ENCODE data around the gene C8B. TPM values are rescaled to one million over a fixed set of nuclear protein-coding genes. Genes with fewer than 3 reads are reported as not detected.

C8B gene
- total and polyA plus RNA-seq, 9 of the 15 experiments (the other 6 are each of a cell fraction or from before 2014, with no cell fraction given): not detected

DNA sequence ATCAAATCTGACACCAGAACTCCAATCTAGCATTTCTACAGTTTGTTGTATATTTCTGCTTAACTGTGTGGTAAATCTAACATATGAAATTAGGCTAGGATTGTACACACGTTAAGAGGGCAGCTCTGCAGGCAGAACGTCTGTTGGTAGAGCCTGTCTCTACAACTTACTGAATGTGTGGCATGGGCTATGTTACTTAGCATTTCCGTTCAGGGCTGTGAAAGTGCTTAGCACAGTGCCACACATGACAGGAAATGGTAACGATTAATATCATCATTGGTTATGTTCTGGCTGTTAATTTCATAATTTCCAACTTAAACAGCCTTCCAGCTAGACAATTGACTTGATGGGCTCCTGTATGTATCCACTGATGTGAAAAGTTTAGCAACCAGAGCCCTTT, 9.6 kb upstream of the C8B start:
- intact Hi-C loops (cut with micrococcal nuclease) (no loop called here), in situ Hi-C loops (cut with MboI) (no loop called here)
- Histone ChIP-seq H3K4me3 (no peak overlapping the region), H2AFZ (ENCODE audit: low read depth, low read length) (no peak overlapping the region), H3K9me1 (ENCODE audit: control insufficient read depth, insufficient read depth, low read length) (no peaks in the 10 kb centered on the region), H3K27me3 (ENCODE audit: control insufficient read depth in 2 of 2, insufficient read depth in 2 of 2, low read length in 2 of 2) (no peaks in the 10 kb centered on the region), H3K4me2 (ENCODE audit: insufficient read depth, low read length) (no peak overlapping the region), H3K27ac (ENCODE audit: extremely low read depth, low read depth, low read length) (no peak overlapping the region), H3K79me2 (ENCODE audit: control insufficient read depth, insufficient read depth, low read length) (no peaks in the 10 kb centered on the region), H3K9ac (ENCODE audit: insufficient read depth in 1 of 2, low read depth in 2 of 2, low read length in 2 of 2) (no peak overlapping the region), H4K20me1 (replicated peaks; ENCODE audit: control insufficient read depth, insufficient read depth, low read length) (no peaks in the 10 kb centered on the region), H3K4me1 (replicated peaks in 1 of 2; ENCODE audit: control insufficient read depth in 2 of 2, insufficient read depth in 2 of 2, low read length in 2 of 2) (no peaks in the 10 kb centered on the region), H3K36me3 (ENCODE audit: control insufficient read depth, insufficient read depth, low read length) (no peaks in the 10 kb centered on the region), H3K9me3 (replicated peaks; ENCODE audit: control insufficient read depth, insufficient read depth, low read depth, low read length) (no peaks in the 10 kb centered on the region)
- DNase-seq (ENCODE audit: extremely low read depth in 1 of 4, low spot score in 3 of 4) (no peak), ATAC-seq (no peak), FAIRE-seq (no peak)
- 0% methylated on average over 4 of the region's 4 CpGs for WGBS (ENCODE audit: insufficient coverage, low coverage, missing lambda C conversion rate)
- POLR2A ChIA-PET: no interaction called here
- BruUV-seq (replicated peaks): no TSS peak
- CTCF ChIA-PET (ENCODE audit: low intra/inter-chr PET ratio): no interaction called here
- TF ChIP-seq HDAC6 (IDR thresholded peaks at IDR 0.05; ENCODE audit: low read depth, low read length) (no peak), ZNF140 (CRISPR knock-in tag; IDR thresholded peaks at IDR 0.05) (no peak), MCM5 (IDR thresholded peaks at IDR 0.05; ENCODE audit: low read depth) (no peak), ZC3H8 (IDR thresholded peaks at IDR 0.05) (no peak), MAFG (tag; conservative IDR thresholded peaks at IDR 0.05) (no peak), ELF1 (tag; IDR thresholded peaks at IDR 0.05) (no peak), DNMT1 (IDR thresholded peaks at IDR 0.05) (no peak), ZNF239 (CRISPR knock-in tag; IDR thresholded peaks at IDR 0.05) (no peak), ZNF324 (CRISPR knock-in tag; IDR thresholded peaks at IDR 0.05) (no peak)
